GM12801 (cell line): ENCODE measurements around the gene NSL1.

Experiments
- CTCF ChIP-seq: IDR thresholded peaks from one replicate; pipeline ENCODE4 v1.5.1; 2011; ENCODE audit warnings: control low read depth; ENCODE audit not compliant: insufficient read length; ENCODE audit errors: extremely low read depth

NSL1 gene

GRCh38 chr1:212762234-212762633 is 29.3 kb downstream of the NSL1 start:
- no peak for TF ChIP-seq CTCF

GRCh38 chr1:212760126-212760823 is 31.3 kb downstream of the NSL1 start:
- no peak for TF ChIP-seq CTCF

- TF ChIP-seq CTCF: no peak
These were observed 31.9 kb downstream of the NSL1 start for GRCh38 chr1:212759683-212760082.

- no peak for TF ChIP-seq CTCF
These were observed 36.9 kb downstream of the NSL1 start for GRCh38 chr1:212754680-212755079.

GRCh38 chr1:212754193-212754592 is 37.4 kb downstream of the NSL1 start:
- no peak for TF ChIP-seq CTCF

GRCh38 chr1:212753749-212754148 is 37.8 kb downstream of the NSL1 start:
- no peak for TF ChIP-seq CTCF

- no peak for TF ChIP-seq CTCF
These were observed 38.6 kb downstream of the NSL1 start for GRCh38 chr1:212752934-212753497.
